GM19025 (cell line): ENCODE results near the gene POLR1E.
A peak's percentile ranks its signal among the peaks of the same experiment; 100 is the strongest.
"Not testable (repeated sequence)": the region's sequence is repeated elsewhere in the genome, so short reads cannot be mapped to it uniquely, and the experiment has no call there.

Experiments used
- ATAC-seq: cut with Tn5 transposase; IDR thresholded peaks from one replicate; pipeline ENCODE4 v1.9.1; 2021; ENCODE audit warnings: mild to moderate bottlenecking, low read depth, moderate library complexity; ENCODE audit not compliant: unreplicated experiment

POLR1E gene

GRCh38 chr9:37464426-37465248 is 21.1 kb upstream of the POLR1E start:
- ATAC-seq, result peak; percentile 16

- ATAC-seq, result peak; percentile 83
Observed at GRCh38 chr9:37465249-37466036, 20.3 kb upstream of the POLR1E start, which contains the start of gene ZBTB5. ZBTB5 (minus strand) TSS chr9:37465450; CDS start chr9:37442551, 22,899 bp downstream.

GRCh38 chr9:37466037-37466709 is 19.6 kb upstream of the POLR1E start:
- ATAC-seq, result no peak

GRCh38 chr9:37467530-37467929 is 18.2 kb upstream of the POLR1E start:
- ATAC-seq, result not testable (repeated sequence)

- ATAC-seq, result no peak
Observed at GRCh38 chr9:37468620-37469019, 17.1 kb upstream of the POLR1E start.

- no peak for ATAC-seq
Observed at GRCh38 chr9:37471942-37472684, 13.6 kb upstream of the POLR1E start.

GRCh38 chr9:37473982-37474381 is 11.8 kb upstream of the POLR1E start:
- not testable (repeated sequence) for ATAC-seq

GRCh38 chr9:37474438-37474837 is 11.3 kb upstream of the POLR1E start:
- ATAC-seq, result no peak

GRCh38 chr9:37476930-37477329 is 8.8 kb upstream of the POLR1E start:
- ATAC-seq, result no peak

- not testable (repeated sequence) for ATAC-seq
Observed at GRCh38 chr9:37477443-37477842, 8.3 kb upstream of the POLR1E start.

- ATAC-seq, result not testable (repeated sequence)
Observed at GRCh38 chr9:37477987-37478619, 7.6 kb upstream of the POLR1E start.

- no peak for ATAC-seq
Observed at GRCh38 chr9:37480759-37481158, 5.0 kb upstream of the POLR1E start.

GRCh38 chr9:37486256-37486615 is 488 bp downstream of the POLR1E start:
- ATAC-seq, result no peak

GRCh38 chr9:37486616-37487548 is 1.1 kb downstream of the POLR1E start:
- ATAC-seq, result no peak

GRCh38 chr9:37491939-37492338 is 6.2 kb downstream of the POLR1E start:
- no peak for ATAC-seq

GRCh38 chr9:37495571-37495970 is 9.8 kb downstream of the POLR1E start:
- no peak for ATAC-seq

- no peak for ATAC-seq
Observed at GRCh38 chr9:37496020-37496419, 10.3 kb downstream of the POLR1E start.

- no peak for ATAC-seq
Observed at GRCh38 chr9:37497320-37497719, 11.6 kb downstream of the POLR1E start.

- ATAC-seq, result no peak
Observed at GRCh38 chr9:37498457-37498856, 12.7 kb downstream of the POLR1E start.
